ENCODE data around the gene RPP14. TPM values are rescaled to one million over a fixed set of nuclear protein-coding genes. Genes with fewer than 3 reads are reported as not detected.
A peak's percentile ranks its signal among the peaks of the same experiment; 100 is the strongest.
"Not testable (repeated sequence)": the region's sequence is repeated elsewhere in the genome, so short reads cannot be mapped to it uniquely, and the experiment has no call there.

The RPP14 gene
- polyA plus RNA-seq (2013, experiment 1 of 2; ENCODE audit: insufficient read length), result 10.4 TPM
- 10.5 TPM for polyA plus RNA-seq (2013, experiment 2 of 2; ENCODE audit: insufficient read length)

DNA sequence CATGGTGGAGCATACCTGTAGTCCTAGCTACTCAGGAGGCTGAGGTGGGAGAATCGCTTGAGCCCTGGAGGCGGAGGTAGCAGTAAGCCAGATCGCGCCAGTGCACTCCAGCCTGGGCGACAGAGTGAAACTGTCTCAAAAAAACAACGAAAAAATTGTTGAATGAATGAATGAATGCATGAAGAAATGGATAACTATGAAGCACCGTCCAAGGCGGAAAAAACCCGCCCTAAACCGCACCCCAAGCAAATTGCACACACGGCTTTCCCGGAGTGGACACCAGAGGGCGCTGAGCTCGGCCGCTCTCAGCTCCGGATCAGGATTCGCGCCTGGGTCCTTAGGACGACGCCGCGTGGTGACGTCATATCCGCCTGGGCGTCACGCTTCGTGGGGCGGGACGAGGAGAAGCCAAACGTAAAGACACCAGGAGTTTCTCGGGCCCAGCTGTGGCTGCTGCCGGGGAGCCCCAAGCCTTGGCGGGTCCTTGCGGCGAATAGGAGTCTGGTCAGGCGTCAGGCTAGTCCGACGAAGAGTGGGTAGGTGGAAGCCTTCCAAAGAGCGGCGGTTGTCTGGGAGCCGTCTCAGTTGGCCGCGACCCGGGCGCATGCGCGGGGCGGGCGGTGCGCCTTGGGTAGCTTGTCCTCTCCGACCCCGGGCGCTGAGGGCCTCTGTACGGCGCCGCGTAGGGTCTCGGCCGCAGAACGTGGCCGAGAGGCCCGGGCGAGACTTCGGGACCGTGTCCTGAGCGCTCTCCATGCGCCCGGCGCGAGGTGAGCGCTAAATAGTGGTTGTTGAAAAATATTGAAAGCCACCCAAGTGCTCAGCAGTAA lies at the start of gene RPP14, which contains the start of gene HTD2:
RPP14 (plus strand) TSS at position 364 of the 830 bp plus-strand sequence. CDS start 4,085 bp downstream, outside the sequence.
HTD2 (plus strand) TSS at position 639 of the 830 bp plus-strand sequence. CDS start 11,094 bp downstream, outside the sequence.
- peak; percentile 98 for DNase-seq

- no peak for DNase-seq
Observed at GRCh38 chr3:58256511-58256910, 49.5 kb upstream of the RPP14 start.

- DNase-seq, result no peak
Observed at GRCh38 chr3:58258392-58259055, 47.5 kb upstream of the RPP14 start.

DNA sequence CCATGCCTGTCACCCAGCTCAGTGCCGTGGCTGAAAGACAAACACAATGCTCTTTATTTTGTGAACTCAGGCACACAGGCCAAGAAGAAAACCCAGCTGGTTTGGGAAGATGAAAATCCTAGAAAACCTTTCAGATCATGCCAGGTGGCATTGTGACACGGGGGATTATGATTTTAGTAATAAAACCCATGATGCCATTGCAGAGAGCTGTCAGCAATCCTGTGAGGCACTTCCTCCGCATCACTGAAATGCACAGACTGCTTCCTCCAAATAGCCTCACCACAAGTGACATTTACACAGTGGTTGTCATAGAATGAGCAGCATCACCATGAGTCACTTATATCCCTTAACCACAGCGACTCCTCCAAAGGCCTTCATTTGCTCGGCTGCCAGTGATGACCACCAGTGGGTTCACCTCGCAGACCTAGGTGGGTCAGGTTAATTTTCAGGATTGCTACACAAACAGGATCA lies 45.7 kb upstream of the RPP14 start:
- peak; percentile 81 for DNase-seq

DNA sequence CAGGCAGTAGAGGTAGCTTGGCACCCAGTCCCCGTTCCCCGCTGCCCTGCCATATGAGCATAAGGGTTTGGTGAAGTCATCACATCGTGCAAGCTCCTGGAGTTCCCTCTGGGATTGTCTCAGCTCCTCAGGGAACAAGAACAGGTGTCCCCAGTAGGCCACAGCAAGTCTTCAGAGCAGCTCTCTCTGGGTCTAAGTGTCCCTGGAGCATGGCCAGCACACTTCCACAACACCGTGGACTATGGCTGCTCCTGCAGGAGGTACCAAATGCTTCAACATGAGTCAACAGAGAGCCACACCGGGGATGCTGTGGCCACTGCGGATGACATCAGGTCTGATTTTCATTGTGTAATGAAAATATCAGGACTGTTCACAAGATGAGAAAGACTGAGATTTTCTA lies 45.3 kb upstream of the RPP14 start:
- peak; percentile 35 for DNase-seq

DNA sequence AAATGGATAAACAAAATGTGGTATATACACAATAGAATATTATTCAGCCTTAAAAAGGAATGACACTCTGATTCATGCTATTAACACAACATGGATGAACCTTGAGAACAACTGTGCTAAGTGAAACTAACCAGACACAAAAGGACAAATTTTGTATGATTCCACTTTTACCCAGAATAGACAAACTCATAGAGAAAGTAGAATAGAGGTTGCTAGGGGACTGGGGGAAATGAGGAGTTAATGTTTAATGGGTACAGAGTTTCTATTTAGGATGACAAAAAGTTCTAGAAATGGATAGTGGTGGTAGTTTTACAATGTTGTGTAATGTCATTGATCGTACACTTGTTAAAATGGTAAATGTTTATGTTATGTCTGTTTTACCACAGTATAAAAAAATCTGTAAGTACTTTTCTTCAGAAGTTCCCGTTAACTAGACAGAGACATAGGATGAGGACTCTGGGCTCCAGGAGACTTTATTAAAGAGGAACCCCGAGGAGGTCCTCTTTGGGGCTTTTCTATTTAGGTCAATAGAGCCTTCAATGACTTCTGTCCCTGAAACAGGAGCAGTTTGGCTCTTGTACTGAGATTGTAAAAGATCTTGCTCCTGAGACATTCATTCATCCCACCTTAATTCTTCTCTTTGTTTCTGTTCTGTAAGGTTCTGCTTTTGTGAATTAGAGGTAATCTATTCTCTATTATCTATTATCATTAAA lies 43.9 kb upstream of the RPP14 start:
- DNase-seq, result no peak

GRCh38 chr3:58266577-58266976 lies 39.5 kb upstream of the RPP14 start:
- DNase-seq, result no peak

DNA sequence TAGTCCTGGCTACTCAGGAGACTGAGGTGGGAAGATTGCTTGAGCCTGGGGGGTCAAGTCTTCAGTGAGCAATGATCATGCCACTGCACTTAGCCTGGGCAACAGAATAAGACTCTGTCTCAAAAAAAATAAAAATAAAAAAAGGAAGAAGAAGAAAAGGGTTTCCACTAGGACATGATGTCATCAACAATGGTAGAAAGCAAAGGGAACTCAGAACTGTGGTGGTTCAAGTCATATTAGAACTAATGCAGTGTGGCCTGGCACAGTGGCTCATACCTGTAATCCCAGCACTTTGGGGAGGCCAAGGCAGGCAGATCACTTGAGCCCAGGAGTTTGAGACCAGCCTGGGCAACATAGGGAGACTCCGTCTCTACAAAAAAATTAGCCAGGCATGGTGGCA lies 38.5 kb upstream of the RPP14 start:
- DNase-seq, result not testable (repeated sequence)

DNA sequence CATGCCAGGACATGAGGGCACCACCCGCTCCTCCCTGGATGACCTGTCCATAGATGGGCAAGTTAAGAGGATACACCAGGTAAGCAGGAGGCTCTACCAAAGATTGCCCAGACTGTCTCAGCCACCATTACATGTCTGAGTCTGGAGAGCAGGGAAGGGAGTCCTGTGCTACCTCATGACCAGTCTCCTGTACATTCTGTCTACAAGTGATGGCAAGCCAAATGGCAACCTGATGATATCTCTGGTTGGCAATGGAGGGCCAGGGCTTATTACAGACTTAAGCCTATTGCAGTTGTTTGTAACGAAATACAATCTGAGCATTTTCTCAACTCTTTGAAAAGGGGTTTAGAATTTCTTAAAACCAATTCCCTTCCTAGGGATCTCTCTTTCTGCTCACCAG lies 36.7 kb upstream of the RPP14 start:
- DNase-seq, result no peak

DNA sequence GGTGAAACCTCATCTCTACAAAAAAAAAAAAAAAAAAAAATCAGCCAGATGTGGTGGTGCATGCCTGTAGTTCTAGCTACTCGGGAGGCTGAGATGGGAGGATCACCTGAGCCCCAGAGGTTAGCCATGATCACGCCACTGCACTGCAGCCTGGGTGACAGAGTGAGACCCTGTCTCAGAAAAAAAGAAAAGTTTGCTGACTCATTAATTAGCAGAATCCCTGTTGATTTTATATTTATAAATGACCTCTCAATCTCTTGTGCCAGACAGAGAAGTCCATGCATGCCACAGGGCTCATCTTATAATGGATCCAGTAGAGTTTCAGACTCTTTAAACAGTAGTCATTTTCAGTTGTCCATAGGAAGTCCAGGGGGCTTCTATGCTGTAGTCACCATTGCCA lies 35.6 kb upstream of the RPP14 start:
- DNase-seq, result no peak

- peak; percentile 93 for DNase-seq
Observed at GRCh38 chr3:58271901-58272501, 34.0 kb upstream of the RPP14 start.

DNA sequence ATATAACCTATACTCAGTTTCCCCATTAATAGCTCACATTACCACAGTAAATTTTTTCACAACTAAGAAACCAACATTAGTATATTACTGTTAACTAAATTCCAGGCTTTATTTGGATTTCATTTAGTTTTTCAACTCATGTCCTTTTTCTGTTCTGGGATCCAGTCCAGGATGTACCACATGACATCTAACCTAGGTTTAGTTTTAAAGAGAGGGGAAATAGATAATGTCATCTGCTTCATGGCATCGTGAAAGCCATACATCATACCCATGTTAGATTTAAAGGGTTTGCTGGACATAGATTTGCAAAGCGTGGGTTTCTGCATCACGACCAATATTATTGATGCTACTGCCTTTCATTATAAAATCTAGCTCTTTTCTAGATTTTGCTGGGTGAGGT lies 33.2 kb upstream of the RPP14 start:
- peak; percentile 40 for DNase-seq

GRCh38 chr3:58273362-58273761 lies 32.7 kb upstream of the RPP14 start:
- DNase-seq, result not testable (repeated sequence)

DNA sequence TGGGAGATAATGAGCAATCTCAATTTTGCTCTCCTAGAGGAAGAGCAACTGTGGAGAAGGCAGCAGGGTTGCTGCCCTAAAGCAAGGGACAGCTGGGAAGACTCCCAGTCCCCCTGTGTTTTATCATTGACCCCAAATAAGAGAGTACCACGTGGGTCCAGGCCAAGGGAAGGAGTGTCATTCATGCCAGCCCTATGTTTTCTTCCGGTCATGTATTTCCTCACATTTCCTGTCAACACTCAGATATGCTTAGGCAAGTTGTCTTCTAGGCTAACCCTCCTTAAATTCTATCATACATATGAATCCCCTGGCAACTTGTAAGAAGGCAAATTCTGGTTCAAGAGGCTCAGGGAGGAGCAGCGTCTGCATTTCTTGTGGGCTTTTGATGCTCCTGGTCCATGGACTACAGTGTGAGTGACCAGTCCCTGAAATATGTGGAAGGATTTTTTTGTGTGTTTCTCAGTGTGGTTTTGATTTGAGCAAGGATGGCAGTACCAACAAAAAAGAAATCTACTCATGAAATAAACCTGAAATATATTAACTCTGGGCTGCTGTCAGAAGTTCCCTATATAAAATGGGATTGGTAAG lies 31.9 kb upstream of the RPP14 start:
- DNase-seq, result peak; percentile 59

GRCh38 chr3:58281069-58281468 lies 25.0 kb upstream of the RPP14 start:
- DNase-seq, result no peak

DNA sequence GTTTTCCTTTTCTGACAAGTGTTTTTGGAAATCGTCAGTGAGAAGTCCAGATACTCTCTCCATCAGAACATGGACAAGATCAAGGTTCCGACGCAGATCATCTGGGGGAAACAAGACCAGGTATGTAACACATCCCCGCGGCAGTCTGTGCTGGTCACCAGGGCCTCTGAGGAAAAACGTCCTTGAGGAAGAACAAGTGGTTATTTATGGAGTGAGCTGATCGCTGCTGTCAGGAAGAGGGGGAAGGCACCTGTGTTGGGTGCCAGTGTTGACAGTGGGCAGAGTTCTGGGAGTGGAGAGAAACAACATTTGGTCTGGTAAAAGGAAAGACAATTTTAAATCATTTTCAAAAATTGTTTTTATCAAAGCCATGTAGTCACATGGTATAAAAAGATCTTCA lies 20.7 kb upstream of the RPP14 start:
- no peak for DNase-seq

DNA sequence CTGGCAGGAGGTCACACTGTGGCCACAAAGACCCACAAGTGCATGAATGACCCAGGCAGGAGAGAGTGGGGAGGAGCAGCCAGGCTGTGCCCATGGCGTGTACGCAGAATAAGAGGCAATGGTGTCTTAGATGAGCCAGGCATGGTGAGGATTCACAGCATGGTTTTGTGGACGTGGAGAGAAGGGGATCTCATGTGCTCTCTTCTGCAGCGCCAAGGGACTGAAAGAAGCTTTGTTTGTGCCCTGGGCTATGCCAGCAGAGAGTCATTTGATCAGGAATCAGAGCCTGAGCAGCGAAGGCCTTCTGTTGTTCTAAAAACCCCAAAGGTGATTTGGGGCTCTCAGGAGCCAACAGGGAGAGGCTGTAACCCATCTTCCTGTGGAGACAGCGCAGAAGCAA lies 18.7 kb upstream of the RPP14 start:
- DNase-seq, result no peak

DNA sequence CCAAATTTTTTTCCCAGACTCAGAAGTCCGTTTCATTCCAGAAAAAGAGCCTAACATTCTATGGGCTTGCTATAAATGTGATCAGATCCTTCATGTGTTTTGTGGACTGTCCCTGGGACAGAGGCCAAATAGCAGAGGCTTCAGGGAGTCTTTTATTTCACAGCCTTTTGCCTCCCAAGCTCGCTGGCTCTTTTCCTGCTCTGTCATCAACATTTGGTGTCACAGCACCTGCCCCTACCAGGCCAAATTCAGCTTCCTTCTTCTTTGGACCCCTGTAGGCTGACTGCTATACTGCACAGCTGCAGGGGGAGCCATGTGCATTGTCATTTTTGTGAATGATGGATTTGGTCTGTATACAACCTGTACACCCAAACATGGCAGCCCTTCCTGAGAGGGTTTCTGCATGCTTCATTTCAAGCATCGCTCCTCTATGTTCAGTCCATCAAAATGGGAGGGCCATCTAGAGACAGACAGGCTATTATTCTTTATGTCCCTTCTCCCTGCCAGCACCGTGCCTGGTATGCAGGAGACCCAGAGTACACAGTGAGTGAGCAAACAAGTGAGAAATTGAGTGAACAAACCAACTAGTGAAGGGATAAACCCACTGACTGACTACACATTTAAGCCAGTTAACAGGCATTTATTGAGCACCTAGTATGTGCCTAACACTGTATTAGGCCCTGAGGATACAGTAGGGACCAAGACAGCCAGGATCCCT lies 17.9 kb upstream of the RPP14 start:
- no peak for DNase-seq

- DNase-seq, result not testable (repeated sequence)
Observed at GRCh38 chr3:58288964-58289613, 17.0 kb upstream of the RPP14 start.

DNA sequence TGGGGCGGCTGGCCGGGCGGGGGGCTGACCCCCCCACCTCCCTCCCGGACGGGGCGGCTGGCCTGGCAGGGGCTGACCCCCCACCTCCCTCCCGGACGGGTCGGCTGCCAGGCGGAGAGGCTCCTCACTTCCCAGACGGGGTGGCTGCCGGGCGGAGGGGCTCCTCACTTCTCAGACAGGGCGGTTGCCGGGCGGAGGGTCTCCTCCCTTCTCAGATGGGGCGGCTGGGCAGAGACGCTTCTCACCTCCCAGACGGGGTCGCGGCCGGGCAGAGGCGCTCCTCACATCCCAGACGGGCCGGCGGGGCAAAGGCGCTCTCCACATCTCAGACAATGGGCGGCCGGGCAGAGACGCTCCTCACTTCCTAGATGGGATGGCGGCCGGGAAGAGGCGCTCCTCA lies 15.6 kb upstream of the RPP14 start:
- DNase-seq, result not testable (repeated sequence)

Measured in fibroblast of skin of scalp (primary cell).